HG03565 (cell line): ENCODE results near the gene GOLGA6L10.
"Not testable (repeated sequence)": the region's sequence is repeated elsewhere in the genome, so short reads cannot be mapped to it uniquely, and the experiment has no call there.

Experiments
- ATAC-seq: cut with Tn5 transposase; IDR thresholded peaks from one replicate; pipeline ENCODE4 v1.9.1; 2021; ENCODE audit warnings: mild to moderate bottlenecking, moderate library complexity; ENCODE audit not compliant: unreplicated experiment

The GOLGA6L10 gene

GRCh38 chr15:82349375-82349774 lies at the start of gene GOLGA6L10:
Gene GOLGA6L10 (minus strand): TSS chr15:82349475. CDS start chr15:82349375, 100 bp downstream.
- not testable (repeated sequence) for ATAC-seq

- ATAC-seq, result no peak
These were observed 49.5 kb upstream of the GOLGA6L10 start for GRCh38 chr15:82398785-82399184.

DNA sequence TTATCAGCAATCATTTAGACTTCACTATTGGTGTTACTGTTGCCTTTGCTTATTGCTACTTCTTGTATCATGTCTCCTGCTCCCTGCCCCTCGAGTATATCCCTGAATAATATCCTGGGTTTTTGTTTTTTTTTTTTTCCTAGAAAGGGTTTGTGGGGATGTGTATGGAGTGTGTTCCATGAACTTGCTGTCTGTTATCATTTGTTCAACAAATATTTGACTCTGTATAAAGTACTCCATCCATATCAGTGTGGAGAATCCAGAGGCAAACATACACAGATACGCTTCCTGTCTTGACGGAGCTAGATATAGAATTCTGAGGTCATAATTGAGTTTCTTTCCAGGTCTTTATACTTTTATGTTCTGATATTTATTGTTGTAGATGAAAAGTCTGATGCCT lies 48.5 kb upstream of the GOLGA6L10 start:
- ATAC-seq, result no peak

DNA sequence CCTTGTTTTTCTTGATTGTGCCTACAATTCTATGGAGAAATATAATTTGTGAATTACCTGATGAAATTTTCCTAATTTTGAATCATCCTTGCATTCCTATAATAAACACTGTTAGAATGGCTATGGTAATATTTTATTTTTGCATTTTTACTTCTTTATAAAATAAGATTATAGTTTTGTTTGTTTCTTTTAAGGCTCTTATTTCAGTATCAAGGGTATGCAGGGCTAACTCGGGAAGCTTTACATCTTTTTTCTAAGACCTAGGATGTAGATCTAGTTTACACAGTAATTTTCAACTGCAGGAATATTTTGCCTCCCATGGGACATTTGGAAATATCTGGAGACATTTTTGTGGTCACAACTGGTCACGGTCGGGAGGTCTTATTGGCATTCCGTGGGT lies 46.5 kb upstream of the GOLGA6L10 start:
- not testable (repeated sequence) for ATAC-seq

- no peak for ATAC-seq
These were observed 44.4 kb upstream of the GOLGA6L10 start for GRCh38 chr15:82393671-82394070.

DNA sequence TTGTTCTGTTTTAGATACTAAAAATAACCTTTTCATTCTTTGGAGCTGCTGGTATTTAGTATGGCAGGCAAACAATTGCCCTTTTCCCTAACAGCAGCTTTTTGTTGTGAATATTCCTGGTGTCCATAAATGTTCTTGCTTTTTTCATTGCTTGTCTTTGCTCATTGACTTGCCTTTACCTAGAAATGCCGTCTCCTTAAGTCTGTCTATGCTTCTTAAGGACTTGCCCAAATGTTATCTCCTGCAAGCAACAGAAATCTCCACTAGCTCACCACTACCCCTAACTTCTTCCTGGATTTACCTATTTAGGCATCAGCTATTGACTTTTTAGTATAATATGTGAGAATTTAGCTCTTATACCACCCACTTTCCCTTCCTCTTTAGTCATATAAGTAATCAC lies 42.8 kb upstream of the GOLGA6L10 start:
- not testable (repeated sequence) for ATAC-seq

GRCh38 chr15:82390152-82390551 lies 40.9 kb upstream of the GOLGA6L10 start:
- not testable (repeated sequence) for ATAC-seq

GRCh38 chr15:82387209-82387608 lies 37.9 kb upstream of the GOLGA6L10 start:
- not testable (repeated sequence) for ATAC-seq

- not testable (repeated sequence) for ATAC-seq
These were observed 32.2 kb upstream of the GOLGA6L10 start for GRCh38 chr15:82381330-82381955.

DNA sequence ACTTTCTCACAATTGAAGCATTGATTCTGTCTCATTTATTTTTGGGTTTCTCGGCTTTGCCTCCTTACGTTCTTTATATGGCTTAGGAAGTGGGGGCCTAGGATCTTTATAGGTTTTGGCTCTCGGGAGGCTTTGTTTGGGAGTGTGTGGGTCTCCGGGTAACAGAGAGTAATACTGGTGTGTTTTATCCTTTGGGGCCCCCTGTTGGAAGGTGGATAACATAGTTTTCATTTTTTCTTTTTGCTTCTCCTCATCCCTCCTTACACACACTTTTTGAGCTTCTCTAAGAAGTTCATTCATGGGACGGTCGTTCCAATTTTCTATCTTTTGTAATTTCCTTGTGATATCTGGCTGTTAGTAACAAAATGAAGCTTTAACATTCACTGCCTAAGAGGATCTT lies 30.3 kb upstream of the GOLGA6L10 start:
- ATAC-seq, result not testable (repeated sequence)

- not testable (repeated sequence) for ATAC-seq
These were observed 24.4 kb upstream of the GOLGA6L10 start for GRCh38 chr15:82373661-82374060.

GRCh38 chr15:82371656-82372055 lies 22.4 kb upstream of the GOLGA6L10 start:
- ATAC-seq, result no peak

GRCh38 chr15:82367790-82368189 lies 18.5 kb upstream of the GOLGA6L10 start:
- not testable (repeated sequence) for ATAC-seq

GRCh38 chr15:82365692-82366323 lies 16.5 kb upstream of the GOLGA6L10 start:
- ATAC-seq, result peak; percentile 90

GRCh38 chr15:82364548-82364947 lies 15.3 kb upstream of the GOLGA6L10 start:
- not testable (repeated sequence) for ATAC-seq

DNA sequence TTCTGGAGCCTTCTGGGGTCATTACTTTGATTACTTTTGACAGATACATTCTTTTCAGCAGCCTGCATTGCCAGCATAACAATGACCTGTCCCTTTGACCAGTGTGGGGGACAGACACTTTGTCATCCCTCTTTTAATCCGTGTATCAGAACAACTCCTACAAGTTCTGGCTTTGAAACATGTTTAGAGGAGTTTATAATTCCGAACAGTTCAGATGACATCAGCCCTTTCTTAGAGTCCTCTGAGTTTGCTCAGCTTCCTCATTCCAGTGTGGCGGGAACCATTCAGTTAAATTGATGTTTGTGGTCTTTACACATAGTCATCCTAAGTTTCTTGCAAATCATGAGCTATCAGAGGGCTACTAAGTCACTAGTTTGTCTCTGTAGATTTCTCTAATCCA lies 13.5 kb upstream of the GOLGA6L10 start:
- ATAC-seq, result not testable (repeated sequence)

- ATAC-seq, result not testable (repeated sequence)
These were observed 11.3 kb upstream of the GOLGA6L10 start for GRCh38 chr15:82360618-82361017.

DNA sequence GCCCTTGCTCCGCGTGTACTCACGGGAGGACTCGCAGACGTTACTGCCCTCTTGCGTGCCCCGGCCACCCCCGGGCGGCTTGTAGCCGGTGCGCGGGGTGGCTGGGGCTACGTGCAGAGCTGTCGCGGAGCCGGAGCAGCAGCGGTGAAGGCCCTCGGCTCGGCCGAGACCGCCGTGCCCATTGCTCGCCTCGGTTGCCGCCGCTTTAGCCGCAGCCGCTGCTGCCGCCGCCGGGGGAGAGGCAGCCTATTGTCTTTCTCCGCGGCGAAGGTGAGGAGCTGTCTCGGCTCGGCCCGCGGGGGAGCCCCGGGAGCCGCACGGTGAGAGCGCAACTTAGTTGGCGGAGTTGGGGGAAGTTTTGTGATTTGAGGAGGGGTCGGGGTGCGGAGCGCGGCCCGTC lies 5.8 kb upstream of the GOLGA6L10 start:
- ATAC-seq, result not testable (repeated sequence)

- ATAC-seq, result not testable (repeated sequence)
These were observed 5.3 kb upstream of the GOLGA6L10 start for GRCh38 chr15:82354546-82354945.

GRCh38 chr15:82347645-82348044 lies 1.6 kb downstream of the GOLGA6L10 start:
- not testable (repeated sequence) for ATAC-seq

- not testable (repeated sequence) for ATAC-seq
These were observed 4.1 kb downstream of the GOLGA6L10 start for GRCh38 chr15:82345176-82345575.

DNA sequence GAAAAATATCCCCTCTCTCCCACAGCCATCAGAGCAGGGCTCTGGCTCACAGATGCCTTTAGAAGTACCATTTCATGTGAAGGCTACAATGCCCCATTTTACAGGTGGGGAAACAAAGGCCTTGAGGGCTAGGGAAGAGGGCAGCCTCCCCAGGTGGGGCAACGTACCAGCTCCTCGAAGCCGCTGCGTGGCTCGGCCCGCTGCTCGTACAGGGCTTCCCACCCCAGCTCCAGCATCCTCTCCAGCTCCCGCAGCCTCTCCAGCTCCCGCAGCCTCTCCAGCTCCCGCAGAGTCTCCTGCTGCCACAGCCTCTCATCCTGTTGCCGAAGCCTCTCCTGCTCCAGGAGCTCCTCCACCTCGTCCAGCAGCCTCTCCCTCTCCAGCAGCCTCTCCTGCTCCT lies 4.9 kb downstream of the GOLGA6L10 start:
- not testable (repeated sequence) for ATAC-seq
